ENCODE data around the gene TRMU. TPM values are rescaled to one million over a fixed set of nuclear protein-coding genes. Genes with fewer than 3 reads are reported as not detected.

The TRMU gene
- total and polyA plus RNA-seq, 2 experiments from 2014 or later = 48.3 to 70.4 TPM

GRCh38 chr22:46360097-46360496 is 24.6 kb downstream of the TRMU start:
- Histone ChIP-seq H3K9me2 (ENCODE audit: insufficient read depth) (no peaks in the 10 kb centered on the region), H2AFZ (no peak overlapping the region), H3K79me2 (replicated peaks; ENCODE audit: insufficient read depth) (no peaks in the 10 kb centered on the region), H4K20me1 (replicated peaks; ENCODE audit: insufficient read depth) (peaks cover 5% of the 10 kb centered on the region; the same call in 1 of the 2 replicates), H3K27ac (ENCODE audit: low read depth) (0 out of 2 replicates have a peak overlapping the region, but pooled peaks have one; percentile 19), H3K4me3 (no peak overlapping the region), H3K36me3 (ENCODE audit: insufficient read depth) (no peaks in the 10 kb centered on the region), H3F3A (replicated peaks; ENCODE audit: low read depth) (peaks cover 2% of the 10 kb centered on the region; the same call in 1 of the 2 replicates), H3K4me1 (ENCODE audit: insufficient read depth) (no peaks in the 10 kb centered on the region), H3K27me3 (ENCODE audit: insufficient read depth) (no peaks in the 10 kb centered on the region), H3K4me2 (no peak overlapping the region)
- peaks cover 2% of the 10 kb centered on the region; the same call in 1 of the 3 replicates for H3K9me3 Mint-ChIP-seq
- peaks cover 6% of the 10 kb centered on the region for H3K27me3 Mint-ChIP-seq (ENCODE audit: insufficient read depth, low read depth, poor library complexity)
- DNase-seq (ENCODE audit: low spot score) (no peak), ATAC-seq (no peak)
- H3K36me3 Mint-ChIP-seq (ENCODE audit: low read depth) = peaks cover 30% of the 10 kb centered on the region
- H3K4me1 Mint-ChIP-seq = no peaks in the 10 kb centered on the region; the same call in 1 of the 3 replicates
- TF ChIP-seq ZNF462 (CRISPR knock-in tag; IDR thresholded peaks at IDR 0.05) (no peak), POLR2AphosphoS5 (IDR thresholded peaks at IDR 0.05; ENCODE audit: low read depth) (no peak), CREB1 (CRISPR knock-in tag; IDR thresholded peaks at IDR 0.05; ENCODE audit: low read depth) (no peak), JUNB (IDR thresholded peaks at IDR 0.05; ENCODE audit: unreplicated experiment) (no peak), REST (IDR thresholded peaks at IDR 0.05; ENCODE audit: unreplicated experiment) (no peak), CTCF (conservative IDR thresholded peaks at IDR 0.05; ENCODE audit: low read depth in 2 of 2) (no peak), EZH2phosphoT487 (IDR thresholded peaks at IDR 0.05; ENCODE audit: unreplicated experiment) (no peak), STAT1 (IDR thresholded peaks at IDR 0.05; ENCODE audit: unreplicated experiment) (no peak), EZH2 (IDR thresholded peaks at IDR 0.05; ENCODE audit: low read depth, unreplicated experiment) (no peak), NANOG (IDR thresholded peaks at IDR 0.05; ENCODE audit: borderline replicate concordance) (no peak), ZNF331 (CRISPR knock-in tag; IDR thresholded peaks at IDR 0.05; ENCODE audit: low read depth) (no peak)
- H3K4me3 Mint-ChIP-seq = no peak overlapping the region
- H3K27ac Mint-ChIP-seq = no peak overlapping the region

All from GM23338 (cell line).